Activated naive CD8-positive, alpha-beta T cell treated with anti-CD3 and anti-CD28 coated beads for 36 hours (primary cell): ENCODE results near the gene GC. TPM values are rescaled to one million over a fixed set of nuclear protein-coding genes. Genes with fewer than 3 reads are reported as not detected.
"Not testable (repeated sequence)": the region's sequence is repeated elsewhere in the genome, so short reads cannot be mapped to it uniquely, and the experiment has no call there.

Source experiments
- DNase-seq: peaks from one replicate; pipeline ENCODE4 v3.0.0; 2021
- H3K27ac Mint-ChIP-seq: one replicate; pipeline ENCODE4 v1.8.0; 2022; ENCODE audit warnings: mild to moderate bottlenecking, moderate library complexity, mixed read lengths
- H3K27me3 Mint-ChIP-seq: one replicate; pipeline ENCODE4 v1.8.0; 2022; ENCODE audit warnings: mild to moderate bottlenecking, mixed read lengths
- H3K36me3 Mint-ChIP-seq: one replicate; pipeline ENCODE4 v1.8.0; 2021; ENCODE audit warnings: mild to moderate bottlenecking, mixed read lengths
- H3K4me1 Mint-ChIP-seq: one replicate; pipeline ENCODE4 v1.8.0; 2021; ENCODE audit warnings: mixed read lengths
- H3K4me3 Mint-ChIP-seq: one replicate; pipeline ENCODE4 v1.8.0; 2022; ENCODE audit warnings: mild to moderate bottlenecking, moderate library complexity, mixed read lengths
- H3K9me3 Mint-ChIP-seq: one replicate; pipeline ENCODE4 v1.8.0; 2022; ENCODE audit warnings: mixed read lengths
- total RNA-seq, 2 experiments: library from RNA; stranded (reverse); gene quantifications; one replicate each; pipeline ENCODE4 v1.2.3, GENCODE V29; 2021

GC gene, protein sequence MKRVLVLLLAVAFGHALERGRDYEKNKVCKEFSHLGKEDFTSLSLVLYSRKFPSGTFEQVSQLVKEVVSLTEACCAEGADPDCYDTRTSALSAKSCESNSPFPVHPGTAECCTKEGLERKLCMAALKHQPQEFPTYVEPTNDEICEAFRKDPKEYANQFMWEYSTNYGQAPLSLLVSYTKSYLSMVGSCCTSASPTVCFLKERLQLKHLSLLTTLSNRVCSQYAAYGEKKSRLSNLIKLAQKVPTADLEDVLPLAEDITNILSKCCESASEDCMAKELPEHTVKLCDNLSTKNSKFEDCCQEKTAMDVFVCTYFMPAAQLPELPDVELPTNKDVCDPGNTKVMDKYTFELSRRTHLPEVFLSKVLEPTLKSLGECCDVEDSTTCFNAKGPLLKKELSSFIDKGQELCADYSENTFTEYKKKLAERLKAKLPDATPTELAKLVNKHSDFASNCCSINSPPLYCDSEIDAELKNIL
- total RNA-seq, result not detected

DNA sequence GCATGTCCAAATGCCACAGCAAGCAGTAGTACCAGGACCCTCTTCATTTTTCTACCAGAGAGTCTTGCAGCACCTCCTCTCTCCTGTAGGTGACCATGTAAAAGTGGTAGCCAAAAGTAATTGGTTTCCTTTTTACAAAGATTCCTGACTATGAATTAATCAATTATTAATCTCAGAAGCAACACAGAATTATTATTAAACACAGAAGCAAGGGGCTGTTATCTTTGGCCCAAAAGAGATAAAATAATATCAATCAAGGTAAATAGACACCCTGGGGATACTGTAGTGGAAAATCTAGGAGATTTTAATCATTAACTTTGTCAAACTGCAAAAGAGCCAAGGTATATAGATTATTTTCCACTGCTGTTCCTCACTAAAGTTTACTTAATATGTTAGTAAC lies at the start of gene GC:
Gene GC, minus strand, starts transcription at position 108 of the 400 bp plus-strand sequence. Its CDS starts 61 bp downstream, at position 47.
- DNase-seq, result no peak
- Mint-ChIP-seq H3K9me3 (no peaks in the 10 kb centered on the region), H3K4me3 (no peak within 1 kb of the TSS), H3K27ac (no peak within 1 kb of the TSS), H3K36me3 (no peaks in the 10 kb centered on the region), H3K27me3 (no peaks in the 10 kb centered on the region), H3K4me1 (no peaks in the 10 kb centered on the region)

DNA sequence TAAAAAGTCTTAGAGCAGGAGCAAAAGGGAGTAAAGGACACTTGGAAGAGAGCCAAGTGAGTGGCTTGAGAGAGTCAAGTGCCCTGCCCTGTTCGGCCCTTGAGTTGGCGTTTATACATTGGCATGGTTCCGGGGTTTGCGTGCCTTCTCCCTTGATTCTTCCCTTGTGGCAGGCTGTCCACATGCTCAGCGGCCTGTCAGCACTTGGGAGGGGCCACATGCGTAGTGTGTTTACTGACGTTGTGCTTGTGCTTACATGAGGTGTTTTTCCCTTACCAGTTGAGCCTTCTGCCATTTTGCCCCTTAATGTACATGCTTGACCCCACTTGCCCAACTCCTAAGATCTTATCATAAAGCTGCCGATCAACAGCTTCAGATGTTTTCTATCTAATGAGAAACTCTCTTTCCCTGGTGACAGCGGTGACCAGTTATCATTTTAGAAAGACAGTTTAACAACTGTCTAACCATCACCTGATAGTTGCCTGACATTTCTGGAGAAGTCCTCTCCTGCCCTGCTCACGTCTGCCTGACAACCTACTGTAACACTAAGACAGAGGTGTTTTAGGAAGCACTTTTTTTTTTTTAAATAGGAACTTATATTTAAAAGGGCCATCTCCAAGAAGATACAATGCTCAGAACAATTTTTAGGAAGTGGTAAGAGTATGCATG lies 49.5 kb upstream of the GC start:
- Mint-ChIP-seq H3K4me3 (no peak overlapping the region), H3K27ac (no peak overlapping the region), H3K9me3 (no peaks in the 10 kb centered on the region), H3K4me1 (no peaks in the 10 kb centered on the region), H3K36me3 (no peaks in the 10 kb centered on the region), H3K27me3 (peaks cover 4% of the 10 kb centered on the region)
- no peak for DNase-seq

DNA sequence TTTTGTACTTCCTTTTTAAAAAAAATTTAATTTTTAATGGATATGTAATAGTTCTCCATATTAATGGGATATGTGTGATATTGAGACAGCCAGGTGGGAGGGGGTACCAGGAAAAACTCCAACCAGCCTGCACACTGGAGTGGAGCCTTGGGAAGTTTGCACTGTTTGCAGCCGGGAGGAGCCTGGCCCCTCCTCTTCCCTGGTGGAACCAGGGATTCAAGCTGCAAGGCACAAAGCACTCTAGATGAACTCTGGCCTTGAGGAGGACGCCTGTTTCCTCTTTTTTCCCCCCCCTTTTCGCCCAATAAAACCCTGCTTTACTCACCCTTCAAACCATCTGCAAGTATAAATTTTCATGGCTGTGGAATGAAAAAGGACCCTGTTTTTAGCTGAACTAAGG lies 48.2 kb upstream of the GC start:
- H3K27ac Mint-ChIP-seq, result no peak overlapping the region
- H3K4me1 Mint-ChIP-seq, result no peaks in the 10 kb centered on the region
- no peaks in the 10 kb centered on the region for H3K9me3 Mint-ChIP-seq
- no peak overlapping the region for H3K4me3 Mint-ChIP-seq
- DNase-seq, result no peak
- H3K27me3 Mint-ChIP-seq, result no peaks in the 10 kb centered on the region
- no peaks in the 10 kb centered on the region for H3K36me3 Mint-ChIP-seq

DNA sequence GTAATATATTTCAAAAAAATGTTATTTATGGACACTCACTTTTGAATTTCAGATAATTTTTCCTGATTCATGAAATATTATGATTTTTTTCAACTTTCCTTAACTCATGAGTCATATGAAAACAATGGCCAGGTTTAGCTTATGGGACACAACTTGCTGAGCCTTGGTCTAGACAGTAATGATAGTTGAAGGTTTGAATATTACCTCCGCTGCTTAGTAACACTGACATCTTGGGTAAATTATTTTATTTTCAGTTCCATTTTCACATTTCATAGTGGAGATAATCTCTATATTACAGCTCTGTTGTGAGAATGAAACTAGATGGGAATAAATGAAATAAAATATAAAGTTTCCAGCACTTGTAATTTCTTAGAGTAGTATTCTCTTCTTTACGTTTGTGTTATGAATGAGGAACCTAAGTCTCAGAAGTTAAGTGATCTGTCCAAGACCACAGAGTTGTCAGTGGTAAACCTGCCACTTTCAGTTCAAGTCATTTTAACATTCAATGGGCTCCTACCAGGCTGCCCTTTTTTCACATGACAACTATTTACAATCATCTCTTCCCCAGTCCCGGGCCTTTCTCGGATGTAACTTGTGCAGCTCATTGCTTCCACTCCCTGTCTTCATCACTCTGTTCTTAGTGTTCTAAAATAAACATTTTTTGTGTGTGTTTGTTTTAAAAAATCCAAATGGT lies 46.8 kb upstream of the GC start:
- no peak for DNase-seq
- Mint-ChIP-seq H3K4me1 (no peaks in the 10 kb centered on the region), H3K9me3 (no peaks in the 10 kb centered on the region), H3K27ac (no peak overlapping the region), H3K4me3 (no peak overlapping the region), H3K36me3 (no peaks in the 10 kb centered on the region), H3K27me3 (no peaks in the 10 kb centered on the region)

DNA sequence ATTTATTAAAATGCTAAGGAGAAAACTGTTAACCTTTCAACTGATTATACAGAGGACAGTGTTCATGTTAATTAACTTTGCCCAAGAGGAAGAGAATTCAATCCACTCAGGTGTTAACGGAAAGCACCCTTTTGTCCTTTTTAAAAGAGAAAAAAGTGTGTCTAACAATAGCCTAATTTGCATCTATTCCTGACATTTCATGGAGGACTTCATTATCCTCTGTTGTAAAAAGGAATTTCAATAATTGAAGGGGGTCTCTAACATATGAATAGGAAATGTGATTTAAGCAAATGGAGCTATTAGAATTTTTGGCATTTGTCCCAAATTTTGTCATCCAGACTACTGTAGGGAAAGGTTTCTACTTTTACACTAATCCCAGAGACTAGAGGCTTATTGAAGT lies 44.6 kb upstream of the GC start:
- Mint-ChIP-seq H3K4me3 (no peak overlapping the region), H3K36me3 (no peaks in the 10 kb centered on the region), H3K9me3 (no peaks in the 10 kb centered on the region), H3K4me1 (no peaks in the 10 kb centered on the region), H3K27me3 (no peaks in the 10 kb centered on the region), H3K27ac (no peak overlapping the region)
- no peak for DNase-seq

DNA sequence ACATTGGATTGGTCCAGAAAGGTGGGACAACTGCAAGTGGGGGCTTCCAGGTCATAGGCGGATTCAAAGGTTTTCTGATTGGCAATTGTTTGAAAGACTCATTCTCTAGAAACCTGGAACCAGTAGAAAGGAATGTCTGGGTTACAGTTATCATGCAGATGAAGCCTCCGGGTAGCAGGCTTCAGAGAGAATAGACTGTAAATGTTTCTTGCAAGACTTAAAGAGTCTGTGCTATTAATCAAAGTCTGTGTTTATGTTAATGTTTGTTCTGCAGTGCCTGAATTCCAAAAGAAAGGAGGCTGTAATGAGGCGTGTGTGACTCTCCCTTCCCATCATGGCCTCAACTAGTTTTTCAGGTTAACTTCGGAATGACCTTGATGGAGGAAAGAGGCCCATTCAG lies 43.9 kb upstream of the GC start:
- no peaks in the 10 kb centered on the region for H3K36me3 Mint-ChIP-seq
- H3K27ac Mint-ChIP-seq, result no peak overlapping the region
- no peaks in the 10 kb centered on the region for H3K4me1 Mint-ChIP-seq
- H3K9me3 Mint-ChIP-seq, result no peaks in the 10 kb centered on the region
- no peak for DNase-seq
- no peaks in the 10 kb centered on the region for H3K27me3 Mint-ChIP-seq
- no peak overlapping the region for H3K4me3 Mint-ChIP-seq

DNA sequence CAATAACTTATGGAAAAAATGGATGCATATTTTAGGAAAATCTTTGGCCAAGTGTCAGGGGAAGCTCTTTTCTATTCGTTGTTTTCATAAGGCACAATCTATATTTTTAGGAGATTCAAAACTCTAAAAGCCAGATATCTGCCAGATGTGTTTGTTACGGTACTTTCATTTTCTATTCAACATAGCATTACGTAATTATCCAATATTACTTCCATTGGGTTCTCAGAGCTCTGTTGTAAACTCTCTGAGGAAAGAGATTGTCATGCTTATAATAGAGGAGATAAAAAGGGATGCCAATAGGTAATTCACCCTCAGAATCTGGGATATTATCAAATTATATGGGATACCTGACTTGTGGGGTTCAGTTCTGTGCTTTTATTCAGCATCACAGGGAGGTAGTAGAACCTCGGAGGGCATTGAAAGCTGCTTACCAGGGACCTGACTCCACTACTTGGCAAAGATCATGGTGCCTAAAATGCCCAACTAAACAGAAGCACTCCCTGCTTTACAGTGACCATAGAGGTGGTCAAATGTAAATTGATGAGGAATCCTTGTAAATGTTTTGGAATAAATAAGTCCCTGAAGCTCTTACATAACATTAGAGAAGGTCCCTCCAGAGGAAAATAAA lies 32.9 kb upstream of the GC start:
- Mint-ChIP-seq H3K9me3 (no peaks in the 10 kb centered on the region), H3K4me1 (no peaks in the 10 kb centered on the region), H3K36me3 (no peaks in the 10 kb centered on the region), H3K4me3 (no peak overlapping the region), H3K27me3 (no peaks in the 10 kb centered on the region), H3K27ac (no peak overlapping the region)
- no peak for DNase-seq

DNA sequence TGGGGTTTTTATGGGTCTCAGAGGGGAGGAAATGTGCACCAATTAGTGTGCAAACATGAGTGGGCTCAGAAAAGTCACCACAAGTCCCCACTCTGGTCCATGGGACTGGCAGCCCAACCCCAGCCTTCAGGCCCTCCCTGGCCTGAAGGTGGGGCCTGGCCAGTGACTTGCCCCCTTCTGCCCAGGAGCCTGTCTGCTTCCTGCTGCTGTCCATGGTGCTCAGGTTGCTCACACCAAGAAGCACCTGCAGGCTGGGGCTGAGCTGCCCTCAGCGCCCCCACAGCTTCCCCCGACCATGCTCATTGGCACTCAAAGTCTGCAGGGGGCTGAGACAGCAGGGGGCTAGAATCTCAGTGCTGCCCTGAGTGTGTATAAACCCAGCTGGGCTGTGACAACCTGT lies 30.6 kb upstream of the GC start:
- Mint-ChIP-seq H3K27me3 (no peaks in the 10 kb centered on the region), H3K9me3 (no peaks in the 10 kb centered on the region), H3K4me3 (no peak overlapping the region), H3K4me1 (no peaks in the 10 kb centered on the region), H3K27ac (no peak overlapping the region), H3K36me3 (no peaks in the 10 kb centered on the region)
- DNase-seq, result no peak

DNA sequence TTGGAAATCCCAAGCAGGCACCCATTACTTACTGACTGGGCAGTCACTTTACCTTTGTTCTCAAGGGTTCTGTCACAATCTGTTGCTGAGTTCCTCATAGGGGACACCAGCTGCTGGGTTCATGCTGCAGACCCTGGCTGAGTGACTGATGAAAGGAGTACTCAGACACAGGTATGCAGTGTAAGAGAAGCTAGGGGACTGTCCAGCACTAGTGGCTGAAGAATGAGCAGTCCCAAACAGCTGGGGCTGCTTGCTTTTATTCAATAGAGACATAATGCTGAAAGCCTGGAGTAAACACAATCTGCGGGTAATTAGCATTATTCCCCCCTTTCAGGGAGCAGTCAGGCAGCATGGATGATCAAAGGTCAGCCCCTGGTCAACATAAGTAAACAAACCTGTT lies 25.9 kb upstream of the GC start:
- H3K4me3 Mint-ChIP-seq, H3K4me1 Mint-ChIP-seq, H3K27ac Mint-ChIP-seq, H3K36me3 Mint-ChIP-seq, H3K27me3 Mint-ChIP-seq, H3K9me3 Mint-ChIP-seq, DNase-seq: not testable (repeated sequence)

DNA sequence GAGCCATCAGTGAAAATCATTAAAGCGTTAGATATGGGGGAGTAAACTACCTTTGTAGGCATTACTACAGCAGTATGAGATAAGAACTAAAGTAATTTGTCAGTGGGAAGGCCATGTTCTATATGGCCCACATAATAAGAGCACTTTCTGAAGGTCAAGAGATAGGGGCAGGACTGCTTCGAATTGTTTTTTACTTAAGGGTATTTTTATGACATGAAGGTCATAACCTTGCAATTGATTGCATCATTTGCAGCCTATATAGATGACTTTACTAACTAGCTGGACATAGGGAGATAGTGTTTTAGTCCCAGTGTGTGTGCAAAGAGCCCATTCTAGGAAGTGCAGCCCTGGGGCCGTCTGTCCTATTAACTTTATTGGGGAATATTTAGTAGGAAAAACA lies 23.6 kb upstream of the GC start:
- Mint-ChIP-seq H3K36me3 (no peaks in the 10 kb centered on the region), H3K4me1 (no peaks in the 10 kb centered on the region), H3K27me3 (no peaks in the 10 kb centered on the region), H3K4me3 (no peak overlapping the region), H3K9me3 (no peaks in the 10 kb centered on the region), H3K27ac (no peak overlapping the region)
- DNase-seq, result no peak

DNA sequence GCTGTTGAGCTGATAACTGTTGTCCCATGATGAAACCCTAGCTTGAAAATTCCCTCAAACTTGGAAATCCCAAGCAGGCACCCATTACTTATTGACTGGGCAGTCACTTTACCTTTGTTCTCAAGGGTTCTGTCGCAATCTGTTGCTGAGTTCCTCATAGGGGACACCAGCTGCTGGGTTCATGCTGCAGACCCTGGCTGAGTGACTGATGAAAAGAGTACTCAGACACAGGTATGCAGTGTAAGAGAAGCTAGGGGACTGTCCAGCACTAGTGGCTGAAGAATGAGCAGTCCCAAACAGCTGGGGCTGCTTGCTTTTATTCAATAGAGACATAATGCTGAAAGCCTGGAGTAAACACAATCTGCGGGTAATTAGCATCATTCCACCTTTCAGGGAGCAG lies 21.4 kb upstream of the GC start:
- H3K9me3 Mint-ChIP-seq, DNase-seq, H3K4me3 Mint-ChIP-seq, H3K27ac Mint-ChIP-seq, H3K27me3 Mint-ChIP-seq, H3K4me1 Mint-ChIP-seq, H3K36me3 Mint-ChIP-seq: not testable (repeated sequence)

DNA sequence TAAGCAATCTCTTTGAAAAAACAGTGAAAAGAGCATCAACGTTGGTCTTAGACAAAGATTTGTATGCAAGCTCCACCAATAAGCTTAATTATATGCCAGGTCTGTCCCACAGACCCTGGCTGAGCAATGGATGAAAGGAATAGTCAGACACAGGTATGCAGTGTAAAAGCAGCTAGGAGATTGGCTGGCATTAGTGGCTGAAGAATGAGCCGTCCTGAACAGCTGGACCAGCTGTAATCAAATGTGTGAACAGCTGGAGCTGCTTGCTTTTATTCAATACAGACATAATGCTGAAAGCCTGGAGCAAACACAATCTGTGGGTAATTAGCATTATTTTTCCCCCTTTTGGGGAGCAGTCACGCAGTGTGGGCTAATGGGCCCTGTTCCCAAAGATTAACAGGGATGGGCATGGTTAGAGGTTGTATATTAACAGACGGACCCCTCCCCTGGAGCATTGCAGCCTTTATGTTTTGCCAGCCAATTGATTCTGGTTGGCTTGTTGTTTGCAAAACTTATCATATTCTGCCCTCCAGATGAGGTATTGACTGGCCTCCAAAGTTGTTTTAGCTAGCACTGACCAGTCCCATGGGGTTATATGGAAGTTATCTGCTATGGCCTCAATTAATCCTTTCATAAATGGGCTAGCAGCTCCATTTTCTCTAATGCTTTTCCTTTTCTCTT lies 20.3 kb upstream of the GC start:
- not testable (repeated sequence) for H3K27ac Mint-ChIP-seq, H3K9me3 Mint-ChIP-seq, H3K4me1 Mint-ChIP-seq, H3K4me3 Mint-ChIP-seq, H3K27me3 Mint-ChIP-seq, H3K36me3 Mint-ChIP-seq, DNase-seq

DNA sequence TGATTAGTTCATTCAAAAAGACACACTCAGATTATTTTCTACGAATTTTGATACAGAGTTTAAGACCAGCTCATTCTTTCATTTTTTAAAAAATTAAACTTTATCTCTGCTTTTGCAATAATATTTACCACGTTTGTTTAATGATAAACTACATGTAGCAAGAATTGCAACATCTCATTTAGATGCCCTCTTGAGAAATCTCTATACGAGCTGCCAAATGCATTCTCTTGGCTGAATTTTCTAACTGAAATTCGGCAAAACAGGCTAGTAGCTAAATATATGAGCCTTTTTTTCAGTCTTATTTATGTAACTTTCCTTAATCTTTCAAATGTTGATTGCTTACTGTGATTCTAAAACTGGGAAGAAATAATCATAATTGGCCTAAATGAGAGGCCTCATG lies 2.1 kb upstream of the GC start:
- H3K4me3 Mint-ChIP-seq, result no peak overlapping the region
- no peaks in the 10 kb centered on the region for H3K27me3 Mint-ChIP-seq
- H3K27ac Mint-ChIP-seq, result no peak overlapping the region
- no peaks in the 10 kb centered on the region for H3K4me1 Mint-ChIP-seq
- DNase-seq, result no peak
- H3K36me3 Mint-ChIP-seq, result no peaks in the 10 kb centered on the region
- H3K9me3 Mint-ChIP-seq, result no peaks in the 10 kb centered on the region

DNA sequence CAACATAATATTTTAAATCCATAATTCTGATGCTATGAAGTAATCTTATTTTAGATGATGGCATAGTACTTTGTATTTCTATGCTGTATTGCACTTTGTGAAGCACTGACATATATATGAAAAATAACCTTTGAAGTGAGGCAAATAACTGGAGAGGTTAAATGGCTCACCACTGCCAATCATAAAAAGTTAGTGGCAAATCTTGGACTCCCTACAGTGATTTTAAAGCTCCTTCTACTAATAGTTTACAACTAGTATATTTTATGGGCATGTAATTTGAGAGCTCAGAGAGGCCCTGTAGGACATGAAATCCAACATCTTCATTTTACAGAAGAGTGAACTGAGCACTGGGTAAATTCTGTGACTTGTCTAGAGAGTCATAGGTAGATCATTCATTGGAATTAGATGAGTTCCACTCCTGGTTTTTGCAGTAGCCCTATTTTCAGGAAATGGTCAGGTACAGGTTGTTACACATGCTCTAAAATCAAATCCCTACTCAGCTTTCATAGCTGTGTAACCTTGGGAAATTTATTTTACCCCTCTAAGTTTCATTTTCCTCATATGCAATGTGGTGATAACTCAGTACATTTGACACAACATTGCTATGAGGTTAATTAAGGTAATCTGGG lies 804 bp upstream of the GC start:
- DNase-seq, result no peak
- Mint-ChIP-seq H3K36me3 (no peaks in the 10 kb centered on the region), H3K27ac (no peak overlapping the region), H3K27me3 (no peaks in the 10 kb centered on the region), H3K4me1 (no peaks in the 10 kb centered on the region), H3K9me3 (no peaks in the 10 kb centered on the region), H3K4me3 (no peak overlapping the region)
